ENCODE results near the gene DCDC2C.

The DCDC2C gene

DNA sequence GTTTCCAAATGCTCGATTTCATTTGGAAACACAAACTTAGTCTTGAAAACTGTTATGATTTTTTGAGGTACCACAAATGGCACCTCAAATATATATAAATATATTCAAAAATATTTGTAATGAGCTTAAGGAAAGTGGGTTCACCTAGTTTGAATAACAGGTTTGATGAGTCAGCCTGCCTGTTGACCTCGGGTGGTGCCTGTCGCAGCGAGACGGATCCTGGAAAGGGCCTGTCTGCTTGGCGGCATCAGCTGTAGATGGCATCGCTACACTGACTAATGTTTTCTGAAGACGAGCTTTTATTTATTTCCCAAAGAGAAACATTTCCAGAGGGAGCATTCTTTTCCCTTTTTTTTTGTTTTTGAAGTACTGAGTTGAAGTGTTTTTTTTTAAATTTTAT is 38.5 kb upstream of the DCDC2C start:
- no peak for DNase-seq (ENCODE audit: low read depth)
- TF ChIP-seq MAX (IDR thresholded peaks at IDR 0.05; ENCODE audit: low read depth, low read length) (no peak), POLR2A (IDR thresholded peaks at IDR 0.05; ENCODE audit: extremely low read depth, insufficient read length) (no peak), MYC (IDR thresholded peaks at IDR 0.05; ENCODE audit: low read depth, low read length) (no peak)
- TF ChIP-seq, protein P1, sequence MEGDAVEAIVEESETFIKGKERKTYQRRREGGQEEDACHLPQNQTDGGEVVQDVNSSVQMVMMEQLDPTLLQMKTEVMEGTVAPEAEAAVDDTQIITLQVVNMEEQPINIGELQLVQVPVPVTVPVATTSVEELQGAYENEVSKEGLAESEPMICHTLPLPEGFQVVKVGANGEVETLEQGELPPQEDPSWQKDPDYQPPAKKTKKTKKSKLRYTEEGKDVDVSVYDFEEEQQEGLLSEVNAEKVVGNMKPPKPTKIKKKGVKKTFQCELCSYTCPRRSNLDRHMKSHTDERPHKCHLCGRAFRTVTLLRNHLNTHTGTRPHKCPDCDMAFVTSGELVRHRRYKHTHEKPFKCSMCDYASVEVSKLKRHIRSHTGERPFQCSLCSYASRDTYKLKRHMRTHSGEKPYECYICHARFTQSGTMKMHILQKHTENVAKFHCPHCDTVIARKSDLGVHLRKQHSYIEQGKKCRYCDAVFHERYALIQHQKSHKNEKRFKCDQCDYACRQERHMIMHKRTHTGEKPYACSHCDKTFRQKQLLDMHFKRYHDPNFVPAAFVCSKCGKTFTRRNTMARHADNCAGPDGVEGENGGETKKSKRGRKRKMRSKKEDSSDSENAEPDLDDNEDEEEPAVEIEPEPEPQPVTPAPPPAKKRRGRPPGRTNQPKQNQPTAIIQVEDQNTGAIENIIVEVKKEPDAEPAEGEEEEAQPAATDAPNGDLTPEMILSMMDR (IDR thresholded peaks at IDR 0.05; ENCODE audit: low read depth, low read length), result no peak
- H3K4me3 ChIP-seq (ENCODE audit: low read depth, low read length), result no peak overlapping the region

- DNase-seq (ENCODE audit: low read depth), result no peak
- TF ChIP-seq MYC (IDR thresholded peaks at IDR 0.05; ENCODE audit: low read depth, low read length) (no peak), POLR2A (IDR thresholded peaks at IDR 0.05; ENCODE audit: extremely low read depth, insufficient read length) (no peak), MAX (IDR thresholded peaks at IDR 0.05; ENCODE audit: low read depth, low read length) (no peak)
- TF ChIP-seq, protein P1 (IDR thresholded peaks at IDR 0.05; ENCODE audit: low read depth, low read length), result no peak
- no peak overlapping the region for H3K4me3 ChIP-seq (ENCODE audit: low read depth, low read length)
Observed at GRCh38 chr2:3665886-3666612, 37.3 kb upstream of the DCDC2C start.

GRCh38 chr2:3666613-3666975 is 36.8 kb upstream of the DCDC2C start:
- DNase-seq (ENCODE audit: low read depth), result no peak
- H3K4me3 ChIP-seq (ENCODE audit: low read depth, low read length), result no peak overlapping the region
- TF ChIP-seq, protein P1 (IDR thresholded peaks at IDR 0.05; ENCODE audit: low read depth, low read length), result no peak
- TF ChIP-seq MYC (IDR thresholded peaks at IDR 0.05; ENCODE audit: low read depth, low read length) (no peak), MAX (IDR thresholded peaks at IDR 0.05; ENCODE audit: low read depth, low read length) (no peak), POLR2A (IDR thresholded peaks at IDR 0.05; ENCODE audit: extremely low read depth, insufficient read length) (no peak)

DNA sequence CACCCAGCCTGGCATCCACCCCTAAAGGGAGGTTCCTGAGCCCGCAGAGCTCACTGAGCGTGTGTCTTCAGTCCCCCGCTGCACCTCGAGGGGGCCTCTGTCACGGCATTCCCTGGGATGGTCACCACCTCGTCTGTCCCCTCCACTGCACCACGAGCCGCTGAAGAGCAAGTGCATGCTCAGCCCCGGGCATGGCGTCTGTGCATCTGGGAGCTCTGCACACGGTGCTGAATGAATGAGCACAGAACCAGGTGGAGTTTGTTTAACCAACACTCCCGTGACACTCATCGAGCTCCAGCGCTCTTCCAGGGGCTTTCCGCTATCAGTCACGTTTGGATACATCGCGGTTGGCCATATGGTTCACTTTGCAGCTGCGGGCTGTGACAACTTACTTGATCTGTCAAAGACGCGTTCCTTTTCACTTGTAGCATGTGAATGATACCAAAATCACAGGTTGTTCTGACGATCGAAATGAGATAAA is 36.2 kb upstream of the DCDC2C start:
- no peak overlapping the region for H3K4me3 ChIP-seq (ENCODE audit: low read depth, low read length)
- DNase-seq (ENCODE audit: low read depth), result no peak
- TF ChIP-seq, protein P1 (IDR thresholded peaks at IDR 0.05; ENCODE audit: low read depth, low read length), result no peak
- TF ChIP-seq MAX (IDR thresholded peaks at IDR 0.05; ENCODE audit: low read depth, low read length) (no peak), POLR2A (IDR thresholded peaks at IDR 0.05; ENCODE audit: extremely low read depth, insufficient read length) (no peak), MYC (IDR thresholded peaks at IDR 0.05; ENCODE audit: low read depth, low read length) (no peak)

DNA sequence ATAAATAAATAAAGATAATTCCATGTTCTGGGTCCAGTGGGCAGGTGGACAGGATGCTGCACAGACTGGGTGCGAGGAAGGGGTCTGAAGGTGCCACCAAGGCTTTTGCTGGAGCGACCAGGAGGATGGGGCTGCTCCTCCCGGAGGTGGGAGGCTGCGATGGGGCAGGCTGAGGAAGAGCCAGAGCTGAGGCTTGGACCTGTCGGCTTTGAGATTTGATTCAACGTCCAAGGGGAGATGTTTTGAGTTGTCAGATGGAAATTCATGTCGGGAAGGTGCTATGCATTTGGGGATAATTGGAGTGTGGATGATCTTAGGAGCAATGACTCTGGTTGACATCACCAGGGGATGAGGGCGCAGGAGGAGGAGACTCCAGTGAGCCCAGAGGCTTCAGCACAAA is 33.7 kb upstream of the DCDC2C start:
- no peak overlapping the region for H3K4me3 ChIP-seq (ENCODE audit: low read depth, low read length)
- TF ChIP-seq MAX (IDR thresholded peaks at IDR 0.05; ENCODE audit: low read depth, low read length) (no peak), MYC (IDR thresholded peaks at IDR 0.05; ENCODE audit: low read depth, low read length) (no peak)
- TF ChIP-seq, protein P1 (IDR thresholded peaks at IDR 0.05; ENCODE audit: low read depth, low read length), result no peak
- no peak for DNase-seq (ENCODE audit: low read depth)

All from NB4 (cell line).